ENCODE results near the gene INSR.

DNA sequence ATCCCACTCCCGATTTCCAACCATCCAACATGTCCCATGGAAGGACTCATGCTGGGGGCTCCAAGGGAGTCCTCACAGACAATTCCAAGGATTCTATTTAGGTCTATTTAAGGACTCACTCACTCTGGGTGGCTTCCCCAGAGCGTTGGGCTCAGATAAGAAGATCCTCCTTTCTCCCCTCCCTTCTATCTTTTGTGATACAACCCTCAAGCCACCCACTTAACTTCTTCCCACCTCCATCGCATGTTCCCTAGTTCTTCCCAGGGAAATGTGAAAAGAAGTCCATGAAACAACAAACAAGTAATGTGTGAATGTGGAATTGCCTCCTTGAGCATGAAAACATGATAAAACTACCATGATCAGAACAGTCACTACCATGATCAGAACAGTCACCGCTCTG lies 29.4 kb downstream of the INSR start:
- TF ChIP-seq POLR2AphosphoS5 (IDR thresholded peaks at IDR 0.05; ENCODE audit: low read depth, low read length) (no peak), CTCF (IDR thresholded peaks at IDR 0.05) (no peak), REST (IDR thresholded peaks at IDR 0.05; ENCODE audit: insufficient read depth in 1 of 2, low read depth in 2 of 2, low read length in 1 of 2) (no peak), SIN3A (IDR thresholded peaks at IDR 0.05; ENCODE audit: borderline replicate concordance, insufficient read depth, low read depth, low read length) (no peak), TCF7L2 (IDR thresholded peaks at IDR 0.05; ENCODE audit: low read depth, low read length) (no peak)

Measured in Panc1 (cell line).